GM19463 (cell line): Measurements from ENCODE around the gene RCE1.
A peak's percentile ranks its signal among the peaks of the same experiment; 100 is the strongest.

Source experiments
- ATAC-seq: cut with Tn5 transposase; IDR thresholded peaks from one replicate; pipeline ENCODE4 v1.9.1; 2021; ENCODE audit warnings: mild to moderate bottlenecking, moderate library complexity; ENCODE audit not compliant: unreplicated experiment

RCE1 gene

DNA sequence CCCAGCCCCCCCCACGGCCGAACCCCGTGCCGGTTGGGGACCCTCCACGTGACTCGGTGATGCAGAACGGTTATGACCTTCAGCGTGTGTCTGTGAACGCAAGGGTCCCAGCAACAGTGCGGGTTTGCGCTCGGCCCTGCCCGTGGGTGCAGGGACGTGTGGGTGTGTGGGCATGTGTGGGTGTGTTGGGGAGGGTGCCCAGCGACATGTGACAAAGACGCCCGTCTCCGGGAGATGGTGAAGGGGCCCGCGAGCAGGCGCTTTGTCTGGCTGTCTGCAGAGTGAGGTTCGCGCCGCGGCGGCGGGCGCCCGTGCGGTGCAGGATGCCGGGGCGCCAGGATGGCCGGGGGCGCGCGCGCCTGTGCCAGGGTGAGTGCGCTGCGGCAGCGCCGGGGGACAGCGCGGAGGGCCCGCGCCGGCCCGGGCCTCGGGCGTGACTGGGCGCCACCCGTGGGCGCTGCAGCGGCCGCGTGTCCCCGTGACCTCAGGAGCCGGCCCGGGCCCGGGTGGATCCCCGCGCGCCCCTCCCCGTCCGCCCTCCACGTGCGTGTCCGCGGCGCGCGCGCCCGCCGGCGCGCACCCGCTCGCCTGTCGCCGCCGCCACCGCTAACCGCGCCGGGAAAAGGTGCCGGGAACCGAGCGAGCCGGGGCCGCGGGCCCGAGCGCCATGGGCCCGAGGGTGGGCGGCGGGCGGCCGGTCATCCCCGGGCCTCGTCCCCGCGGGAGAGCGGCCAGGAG, 13.4 kb downstream of the RCE1 start, which contains the start of gene LRFN4:
Gene LRFN4, plus strand, starts transcription at position 569 of the 738 bp plus-strand sequence. CDS start 681 bp downstream, outside the sequence.
- ATAC-seq: peak; percentile 23

DNA sequence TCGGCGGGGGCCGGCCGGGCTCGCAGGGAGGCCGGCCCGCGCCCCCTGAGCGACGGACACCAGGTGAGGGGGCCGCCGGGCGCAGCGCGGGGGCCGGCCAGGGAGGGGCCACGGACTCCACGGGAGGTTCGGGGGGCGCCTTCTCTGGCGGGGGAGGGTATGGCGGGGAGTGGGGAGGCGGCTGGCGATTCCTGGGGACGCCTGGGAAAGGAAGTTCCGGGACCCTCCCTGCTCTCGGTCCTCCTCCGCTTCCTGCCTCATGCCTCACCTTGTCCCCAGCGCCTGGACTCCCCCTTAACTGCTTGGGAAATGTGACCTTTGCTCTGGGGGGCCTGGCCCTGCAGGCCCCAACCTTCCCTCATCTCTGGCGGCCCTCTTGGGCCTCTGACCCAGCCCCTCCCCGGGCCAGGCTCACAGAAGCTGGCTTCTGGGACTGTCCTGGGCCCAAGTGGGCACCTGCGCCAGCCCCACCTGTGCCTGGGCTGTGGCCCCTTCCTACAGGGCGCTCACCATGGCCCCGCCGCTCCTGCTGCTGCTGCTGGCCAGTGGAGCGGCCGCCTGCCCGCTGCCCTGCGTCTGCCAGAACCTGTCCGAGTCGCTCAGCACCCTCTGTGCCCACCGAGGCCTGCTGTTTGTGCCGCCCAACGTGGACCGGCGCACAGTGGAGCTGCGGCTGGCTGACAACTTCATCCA, 14.1 kb downstream of the RCE1 start:
- ATAC-seq: no peak

DNA sequence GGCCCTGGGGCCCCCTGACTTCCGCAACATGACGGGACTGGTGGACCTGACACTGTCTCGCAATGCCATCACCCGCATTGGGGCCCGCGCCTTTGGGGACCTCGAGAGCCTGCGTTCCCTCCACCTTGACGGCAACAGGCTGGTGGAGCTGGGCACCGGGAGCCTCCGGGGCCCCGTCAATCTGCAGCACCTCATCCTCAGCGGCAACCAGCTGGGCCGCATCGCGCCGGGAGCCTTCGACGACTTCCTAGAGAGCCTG, 14.6 kb downstream of the RCE1 start:
- no peak for ATAC-seq

DNA sequence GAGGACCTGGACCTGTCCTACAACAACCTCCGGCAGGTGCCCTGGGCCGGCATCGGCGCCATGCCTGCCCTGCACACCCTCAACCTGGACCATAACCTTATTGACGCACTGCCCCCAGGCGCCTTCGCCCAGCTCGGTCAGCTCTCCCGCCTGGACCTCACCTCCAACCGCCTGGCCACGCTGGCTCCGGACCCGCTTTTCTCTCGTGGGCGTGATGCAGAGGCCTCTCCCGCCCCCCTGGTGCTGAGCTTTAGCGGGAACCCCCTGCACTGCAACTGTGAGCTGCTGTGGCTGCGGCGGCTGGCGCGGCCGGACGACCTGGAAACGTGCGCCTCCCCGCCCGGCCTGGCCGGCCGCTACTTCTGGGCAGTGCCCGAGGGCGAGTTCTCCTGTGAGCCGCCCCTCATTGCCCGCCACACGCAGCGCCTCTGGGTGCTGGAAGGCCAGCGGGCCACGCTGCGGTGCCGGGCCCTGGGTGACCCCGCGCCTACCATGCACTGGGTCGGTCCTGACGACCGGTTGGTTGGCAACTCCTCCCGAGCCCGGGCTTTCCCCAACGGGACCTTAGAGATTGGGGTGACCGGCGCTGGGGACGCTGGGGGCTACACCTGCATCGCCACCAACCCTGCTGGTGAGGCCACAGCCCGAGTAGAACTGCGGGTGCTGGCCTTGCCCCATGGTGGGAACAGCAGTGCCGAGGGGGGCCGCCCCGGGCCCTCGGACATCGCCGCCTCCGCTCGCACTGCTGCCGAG, 15.1 kb downstream of the RCE1 start:
- ATAC-seq: no peak

- no peak for ATAC-seq
These were observed 15.9 kb downstream of the RCE1 start for GRCh38 chr11:66858939-66859685.

- no peak for ATAC-seq
These were observed 16.6 kb downstream of the RCE1 start for GRCh38 chr11:66859686-66860448.

DNA sequence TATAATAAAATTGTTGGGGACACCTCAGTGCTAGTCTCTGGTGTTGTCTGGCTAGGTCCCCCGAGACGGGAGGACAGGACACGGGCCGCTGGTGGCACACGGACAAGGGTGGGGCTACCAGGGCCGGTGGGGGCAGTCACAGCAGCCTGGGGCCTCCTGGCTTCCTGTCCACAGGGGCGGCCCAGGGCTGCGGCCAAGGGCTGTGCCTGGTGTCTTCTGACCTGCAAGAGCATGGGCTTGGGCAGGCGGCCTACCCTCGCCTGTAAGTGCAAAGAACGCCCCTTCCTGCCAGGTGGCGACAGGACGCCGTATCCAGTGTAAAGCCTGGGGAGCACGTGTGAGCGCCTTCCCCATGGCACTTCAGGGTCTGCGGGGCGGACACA, 17.2 kb downstream of the RCE1 start:
- ATAC-seq: no peak

- no peak for ATAC-seq
These were observed 18.0 kb downstream of the RCE1 start for GRCh38 chr11:66861038-66861773.

DNA sequence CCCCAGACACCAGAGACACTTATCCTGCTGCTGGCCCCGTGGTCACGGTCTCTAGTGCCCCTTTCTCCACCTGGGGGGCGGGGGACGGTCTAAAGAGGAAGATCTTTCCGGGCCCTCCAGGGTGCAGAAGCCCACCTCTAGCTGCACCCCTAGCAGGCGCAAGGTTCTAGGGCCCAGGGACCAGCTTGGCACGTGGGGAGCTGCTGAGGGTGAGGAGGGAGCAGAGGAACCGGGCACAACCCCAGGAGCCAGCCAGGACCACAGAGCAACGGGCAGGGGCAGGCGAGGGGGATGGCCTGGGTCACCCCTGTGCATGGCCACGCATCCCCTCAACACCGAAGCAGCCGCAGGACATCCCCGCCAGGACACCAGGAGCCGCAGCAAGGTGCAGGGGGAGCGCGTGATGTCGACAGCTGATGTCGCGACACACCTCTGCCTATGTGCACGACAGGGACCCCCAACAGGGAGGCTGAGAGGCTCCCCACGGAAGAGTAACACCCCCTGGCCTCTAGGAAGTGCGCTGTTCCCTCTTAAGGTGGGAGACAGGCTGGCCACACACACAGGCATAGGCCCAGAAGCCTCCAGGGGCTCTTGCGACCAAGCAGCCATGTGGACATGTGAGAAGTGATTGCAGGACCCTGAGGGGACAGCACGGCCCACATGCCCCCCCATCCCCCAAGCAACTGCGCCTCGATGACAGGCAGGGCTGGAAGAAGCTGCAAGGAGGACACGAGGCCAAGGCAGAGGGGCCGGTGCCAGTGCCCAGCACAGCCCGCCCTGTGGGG, 18.7 kb downstream of the RCE1 start:
- ATAC-seq: no peak

- no peak for ATAC-seq
These were observed 19.4 kb downstream of the RCE1 start for GRCh38 chr11:66862559-66863037.

GRCh38 chr11:66863428-66864125, 20.3 kb downstream of the RCE1 start:
- ATAC-seq: no peak

- no peak for ATAC-seq
These were observed 21.1 kb downstream of the RCE1 start for GRCh38 chr11:66864172-66864901.

DNA sequence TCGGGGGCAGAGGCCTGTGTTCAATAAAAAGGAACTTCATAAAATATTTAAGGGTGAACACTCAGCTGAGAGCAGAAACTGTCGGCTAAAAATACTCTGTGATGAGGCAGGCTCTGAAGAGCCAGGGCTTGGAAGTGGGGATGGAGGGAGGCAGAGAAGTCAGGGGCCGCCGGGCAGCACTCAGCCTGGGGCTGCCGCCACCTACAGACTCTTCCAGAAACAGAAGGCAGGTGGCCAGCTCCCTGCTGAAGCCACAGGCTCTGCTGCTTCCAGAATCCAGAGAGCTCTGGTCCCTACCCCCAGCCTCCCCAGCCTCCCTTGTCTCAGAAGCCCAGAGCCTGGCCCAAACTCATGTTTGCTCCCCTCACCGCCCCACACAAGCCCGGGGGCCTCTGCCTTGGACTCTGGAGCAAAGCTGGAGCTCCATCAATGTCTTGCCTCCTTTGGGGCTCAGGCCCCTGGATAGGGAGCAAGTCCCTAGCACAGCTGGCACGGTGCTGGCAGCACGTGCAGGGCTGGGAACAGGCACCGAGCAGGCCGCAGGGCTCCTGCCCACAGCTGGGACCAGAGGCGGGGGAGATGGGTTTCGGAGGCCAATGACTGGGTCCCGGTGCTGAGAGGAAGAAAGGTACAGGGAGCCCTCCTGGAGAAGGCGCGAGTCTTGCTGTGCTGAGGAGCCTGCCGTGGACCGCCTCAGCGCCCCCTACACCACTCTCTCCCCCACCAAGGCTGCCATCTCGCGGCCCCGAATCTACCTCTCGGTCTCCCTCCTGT, 21.9 kb downstream of the RCE1 start:
- no peak for ATAC-seq

DNA sequence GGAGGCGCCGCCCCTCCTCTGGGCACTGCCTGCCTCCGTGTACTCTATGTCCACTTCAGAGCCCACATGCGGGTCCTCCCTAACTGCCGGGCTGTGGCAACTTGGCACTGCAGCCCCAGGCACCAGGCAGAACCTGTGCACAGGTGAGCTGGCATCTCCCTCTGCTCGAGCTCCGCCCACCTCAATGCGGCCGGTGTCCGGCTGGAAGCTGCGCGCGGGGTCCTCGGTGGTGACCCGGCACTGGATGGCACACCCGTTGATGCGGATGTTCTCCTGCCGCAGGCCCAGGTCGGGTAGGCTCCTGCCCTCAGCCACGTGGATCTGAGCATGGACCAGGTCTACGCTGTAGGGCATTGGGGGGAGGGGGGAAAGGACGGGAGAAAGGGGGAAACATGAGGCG, 22.8 kb downstream of the RCE1 start:
- no peak for ATAC-seq

DNA sequence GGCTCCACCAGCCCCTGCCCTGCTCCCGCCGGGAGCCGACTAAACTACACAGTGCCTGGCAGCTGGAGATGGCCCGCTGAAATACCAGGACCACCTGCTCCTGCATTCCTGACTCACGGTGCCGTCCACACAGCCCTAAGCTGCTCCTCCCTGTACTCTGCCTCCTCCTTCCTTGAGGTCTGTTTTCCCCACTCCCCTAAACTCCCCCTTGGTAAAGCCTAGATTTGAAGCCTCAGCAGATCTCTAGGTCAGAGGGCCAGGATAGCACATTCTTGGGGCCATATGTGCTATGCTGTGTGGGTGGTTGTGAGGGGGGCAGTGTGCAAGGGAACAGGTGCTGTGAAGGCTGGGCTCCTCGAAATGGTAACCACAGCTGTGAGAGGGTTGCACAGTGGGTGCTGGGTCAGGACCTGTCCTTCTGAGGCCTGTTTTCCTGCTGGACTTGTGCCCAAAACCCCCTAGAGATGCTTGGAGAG, 23.3 kb downstream of the RCE1 start:
- ATAC-seq: no peak

DNA sequence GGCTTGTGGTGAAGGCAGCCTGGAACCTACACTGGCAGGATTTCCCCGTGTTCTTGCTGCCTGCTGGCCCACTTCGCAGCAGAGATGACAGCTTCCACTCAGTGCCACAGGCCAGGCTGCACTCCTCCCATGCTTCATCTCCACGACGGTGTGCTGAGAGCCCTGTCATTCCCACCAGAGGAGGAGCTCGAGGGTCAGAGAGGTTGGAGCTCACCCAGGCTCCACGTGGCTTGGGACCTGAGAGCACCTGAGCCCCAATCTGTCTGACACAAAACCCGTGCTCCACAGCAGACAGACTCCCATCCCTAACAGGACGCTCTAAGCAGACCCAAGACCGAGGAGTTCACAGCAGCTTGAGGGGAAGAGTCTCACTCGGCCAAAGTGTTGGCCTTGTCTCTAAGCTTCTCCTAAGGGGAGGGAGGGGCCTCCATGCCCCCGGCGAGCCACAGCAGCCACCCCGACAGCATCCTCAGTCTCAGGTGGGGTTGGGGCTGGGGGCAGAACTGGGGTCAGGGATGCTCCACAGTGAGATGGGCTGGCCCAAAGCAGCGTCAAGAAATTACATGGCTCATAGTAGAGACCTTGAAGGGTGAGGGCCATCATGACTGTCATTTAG, 24.3 kb downstream of the RCE1 start:
- ATAC-seq: no peak
